Measurements from ENCODE around the gene SLC4A9.

The SLC4A9 gene

DNA sequence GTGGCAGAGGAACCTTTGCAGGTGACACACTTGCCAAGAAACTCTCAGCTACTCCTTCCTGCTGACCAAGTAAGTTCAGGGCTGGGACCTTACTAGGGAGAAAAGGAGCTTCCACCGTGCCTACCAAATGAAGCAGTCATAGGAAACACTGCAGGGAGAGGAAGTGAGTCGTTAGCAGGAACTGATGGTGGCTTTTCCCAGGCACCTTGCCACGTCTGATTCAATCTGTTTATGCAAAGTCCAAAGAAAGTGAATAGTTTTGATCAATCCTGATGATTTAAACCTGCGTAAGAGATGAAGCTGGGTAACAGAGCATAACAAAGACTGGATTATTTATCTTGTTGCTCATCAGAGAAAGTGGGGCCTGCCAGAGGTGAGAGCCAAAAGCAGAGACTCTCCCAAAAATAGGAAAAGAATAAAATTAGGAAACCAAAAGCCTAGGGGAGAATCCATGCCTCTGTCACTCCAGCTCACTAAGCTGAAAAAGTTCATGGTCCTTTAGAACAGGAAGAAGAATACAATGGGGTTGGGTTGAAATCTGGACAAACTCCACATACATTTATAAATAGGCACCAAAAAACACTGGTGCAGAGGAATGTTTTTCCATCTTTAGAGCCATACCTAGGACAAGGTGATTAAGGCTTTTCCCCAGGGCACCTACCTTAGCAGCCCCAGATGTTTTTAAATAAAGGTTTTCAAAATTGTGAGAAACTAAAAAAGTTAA is 47.8 kb upstream of the SLC4A9 start:
- H3K4me2 ChIP-seq (ENCODE audit: low read length), result no peak overlapping the region

GRCh38 chr5:140312791-140313189 is 47.2 kb upstream of the SLC4A9 start:
- no peak overlapping the region for H3K4me2 ChIP-seq (ENCODE audit: low read length)
- H3K9me3 ChIP-seq (ENCODE audit: low read length), result no peaks in the 10 kb centered on the region
- H3K9ac ChIP-seq (ENCODE audit: low read length), result no peak overlapping the region
- H3K79me2 ChIP-seq (ENCODE audit: insufficient read depth, low read length), result no peaks in the 10 kb centered on the region
- no peaks in the 10 kb centered on the region for H3F3A ChIP-seq (ENCODE audit: insufficient read depth, low read length)
- no peaks in the 10 kb centered on the region for H3K9me2 ChIP-seq (ENCODE audit: low read depth, low read length)
- H3K36me3 ChIP-seq (ENCODE audit: insufficient read depth, low read length), result no peaks in the 10 kb centered on the region
- no peaks in the 10 kb centered on the region for H3K4me1 ChIP-seq (ENCODE audit: insufficient read depth, low read length, severe bottlenecking)
- no peak overlapping the region for H3K27ac ChIP-seq (ENCODE audit: low read depth, low read length, poor library complexity, severe bottlenecking)
- no peaks in the 10 kb centered on the region for H3K27me3 ChIP-seq (ENCODE audit: insufficient read depth, low read length)
- TF ChIP-seq CTCF (IDR thresholded peaks at IDR 0.05; ENCODE audit: low read length) (no peak), EZH2 (IDR thresholded peaks at IDR 0.05; ENCODE audit: borderline replicate concordance, low read length) (no peak)
- H3K4me3 ChIP-seq (ENCODE audit: low read depth, low read length, poor library complexity, severe bottlenecking), result no peak overlapping the region
- no peak overlapping the region; the same call in 1 of the 2 replicates for H2AFZ ChIP-seq (ENCODE audit: low read length)
- no peaks in the 10 kb centered on the region for H4K20me1 ChIP-seq (ENCODE audit: insufficient read depth, low read length)

More for the DNA sequence above, 47.8 kb upstream of the SLC4A9 start:
- Histone ChIP-seq H2AFZ (ENCODE audit: low read length) (no peak overlapping the region; the same call in 1 of the 2 replicates), H3K9me2 (ENCODE audit: low read depth, low read length) (no peaks in the 10 kb centered on the region), H3K9ac (ENCODE audit: low read length) (no peak overlapping the region), H3K36me3 (ENCODE audit: insufficient read depth, low read length) (no peaks in the 10 kb centered on the region), H4K20me1 (ENCODE audit: insufficient read depth, low read length) (no peaks in the 10 kb centered on the region), H3F3A (ENCODE audit: insufficient read depth, low read length) (no peaks in the 10 kb centered on the region), H3K27me3 (ENCODE audit: insufficient read depth, low read length) (no peaks in the 10 kb centered on the region), H3K4me3 (ENCODE audit: low read depth, low read length, poor library complexity, severe bottlenecking) (no peak overlapping the region), H3K27ac (ENCODE audit: low read depth, low read length, poor library complexity, severe bottlenecking) (no peak overlapping the region), H3K79me2 (ENCODE audit: insufficient read depth, low read length) (no peaks in the 10 kb centered on the region), H3K4me1 (ENCODE audit: insufficient read depth, low read length, severe bottlenecking) (no peaks in the 10 kb centered on the region), H3K9me3 (ENCODE audit: low read length) (no peaks in the 10 kb centered on the region)
- TF ChIP-seq CTCF (IDR thresholded peaks at IDR 0.05; ENCODE audit: low read length) (no peak), EZH2 (IDR thresholded peaks at IDR 0.05; ENCODE audit: borderline replicate concordance, low read length) (no peak)

GRCh38 chr5:140317859-140318258 is 42.1 kb upstream of the SLC4A9 start:
- Histone ChIP-seq H3K27me3 (ENCODE audit: insufficient read depth, low read length) (no peaks in the 10 kb centered on the region), H3F3A (ENCODE audit: insufficient read depth, low read length) (no peaks in the 10 kb centered on the region), H3K9me3 (ENCODE audit: low read length) (no peaks in the 10 kb centered on the region), H3K79me2 (ENCODE audit: insufficient read depth, low read length) (no peaks in the 10 kb centered on the region), H4K20me1 (ENCODE audit: insufficient read depth, low read length) (no peaks in the 10 kb centered on the region), H3K36me3 (ENCODE audit: insufficient read depth, low read length) (no peaks in the 10 kb centered on the region), H3K4me2 (ENCODE audit: low read length) (no peak overlapping the region), H3K4me3 (ENCODE audit: low read depth, low read length, poor library complexity, severe bottlenecking) (no peak overlapping the region), H3K27ac (ENCODE audit: low read depth, low read length, poor library complexity, severe bottlenecking) (no peak overlapping the region), H2AFZ (ENCODE audit: low read length) (no peak overlapping the region), H3K4me1 (ENCODE audit: insufficient read depth, low read length, severe bottlenecking) (no peaks in the 10 kb centered on the region), H3K9ac (ENCODE audit: low read length) (no peak overlapping the region), H3K9me2 (ENCODE audit: low read depth, low read length) (no peaks in the 10 kb centered on the region)
- no peak for TF ChIP-seq CTCF (IDR thresholded peaks at IDR 0.05; ENCODE audit: low read length)
- TF ChIP-seq EZH2 (IDR thresholded peaks at IDR 0.05; ENCODE audit: borderline replicate concordance, low read length), result no peak
